ENCODE results near the gene TLCD4. TPM values are rescaled to one million over a fixed set of nuclear protein-coding genes. Genes with fewer than 3 reads are reported as not detected.

Gene TLCD4
- total and polyA plus RNA-seq, 11 donors = 13.0 to 82.7 (median 53.0) TPM

GRCh38 chr1:95119273-95119672 is 2.1 kb downstream of the TLCD4 start:
- no peaks in the 10 kb centered on the region for H3K9me3 ChIP-seq
- H3K27me3 ChIP-seq = peaks cover 0 to 27% (median 0%) of the 10 kb centered on the region in 9 donors
- peak overlapping the region in 5 of 12 donors; percentile 73 to 96 (median 84) for H3K4me3 ChIP-seq
- peaks cover 0 to 42% (median 4%) of the 10 kb centered on the region in 12 donors for H3K4me1 ChIP-seq
- peak overlapping the region in 3 of 12 donors; percentile 9 to 17 (median 14) for H3K27ac ChIP-seq
- no peaks in the 10 kb centered on the region for H3K36me3 ChIP-seq
- intact Hi-C loops (cut with DNase I) = loop anchor here in 4 of 10 donors (2.0 to 10.0 kb wide), 4 partner anchors 37 to 116 kb away; partner anchors contain the start of genes RWDD3 (in 3 of the 4) and ALG14 (in 1 of the 4)
- ATAC-seq = no peak
- no peak for DNase-seq
- TF ChIP-seq CTCF (IDR thresholded peaks at IDR 0.05) = no peak
- no peak for TF ChIP-seq POLR2A (IDR thresholded peaks at IDR 0.05)

GRCh38 chr1:95122151-95122697 is 5.1 kb downstream of the TLCD4 start:
- H3K27ac ChIP-seq = no peak overlapping the region
- H3K36me3 ChIP-seq = no peaks in the 10 kb centered on the region
- WGBS, 4 donors = 64 to 65% (median 64%) methylated on average over 8 of the region's 8 CpGs
- no peak overlapping the region for H3K4me3 ChIP-seq
- H3K27me3 ChIP-seq = peaks cover 0 to 17% (median 0%) of the 10 kb centered on the region in 9 donors
- no peak for ATAC-seq
- H3K4me1 ChIP-seq = peaks cover 0 to 35% (median 2%) of the 10 kb centered on the region in 12 donors
- no peak for DNase-seq
- TF ChIP-seq POLR2A (IDR thresholded peaks at IDR 0.05) = no peak
- TF ChIP-seq CTCF (IDR thresholded peaks at IDR 0.05) = no peak
- H3K9me3 ChIP-seq = no peaks in the 10 kb centered on the region
- intact Hi-C loops (cut with DNase I) = no loop called here

GRCh38 chr1:95124342-95124741 is 7.2 kb downstream of the TLCD4 start:
- ATAC-seq = no peak
- H3K9me3 ChIP-seq = no peaks in the 10 kb centered on the region
- TF ChIP-seq CTCF (IDR thresholded peaks at IDR 0.05) (no peak), POLR2A (IDR thresholded peaks at IDR 0.05) (no peak)
- H3K4me3 ChIP-seq = no peak overlapping the region
- WGBS, 4 donors = 76 to 85% (median 79%) methylated on average over 2 of the region's 2 CpGs
- no peaks in the 10 kb centered on the region for H3K36me3 ChIP-seq
- no peak for DNase-seq
- intact Hi-C loops (cut with DNase I) = no loop called here
- no peaks in the 10 kb centered on the region for H3K27me3 ChIP-seq
- peaks cover 0 to 18% (median 0%) of the 10 kb centered on the region in 12 donors for H3K4me1 ChIP-seq
- H3K27ac ChIP-seq = no peak overlapping the region

- H3K27ac ChIP-seq = no peak overlapping the region
- TF ChIP-seq CTCF (IDR thresholded peaks at IDR 0.05) = no peak
- TF ChIP-seq POLR2A (IDR thresholded peaks at IDR 0.05) = no peak
- no peaks in the 10 kb centered on the region for H3K9me3 ChIP-seq
- H3K27me3 ChIP-seq = no peaks in the 10 kb centered on the region
- intact Hi-C loops (cut with DNase I) = no loop called here
- WGBS, 4 donors = 69 to 89% (median 80%) methylated on average over 3 of the region's 3 CpGs
- no peak overlapping the region for H3K4me3 ChIP-seq
- no peak for DNase-seq
- no peak for ATAC-seq
- no peaks in the 10 kb centered on the region for H3K36me3 ChIP-seq
- peaks cover 0 to 6% (median 0%) of the 10 kb centered on the region in 12 donors for H3K4me1 ChIP-seq
These were observed 9.2 kb downstream of the TLCD4 start for GRCh38 chr1:95126366-95126765.

Measured in heart left ventricle (tissue), 16 donors.